BLaER1 treated with 17β-estradiol and CSF1 and Interleukin-3, amounts not matched to agents 10 nM and 100 nM (cell line): ENCODE results near the gene LRP2BP.
A peak's percentile ranks its signal among the peaks of the same experiment; 100 is the strongest.

ENCODE experiments used
- H3K27ac ChIP-seq, 11 experiments: shearing (Covaris generic); formaldehyde crosslinking; 2 replicates each; pipeline ENCODE4 v1.8.1; 2022
- H3K27me3 ChIP-seq, 11 experiments: shearing (Covaris generic); formaldehyde crosslinking; 2 replicates each; pipeline ENCODE4 v1.8.1; 2022
- H3K36me3 ChIP-seq, 11 experiments: shearing (Covaris generic); formaldehyde crosslinking; 2 replicates each; pipeline ENCODE4 v1.8.1; 2022
- H3K4me1 ChIP-seq, 10 experiments: shearing (Covaris generic); formaldehyde crosslinking; 2 replicates each; pipeline ENCODE4 v1.8.1; 2022
- H3K4me2 ChIP-seq, 11 experiments: shearing (Covaris generic); formaldehyde crosslinking; 2 replicates each; pipeline ENCODE4 v1.8.1; 2022
- H3K4me3 ChIP-seq, 10 experiments: shearing (Covaris generic); formaldehyde crosslinking; 2 replicates each; pipeline ENCODE4 v1.8.1; 2022
- H3K9ac ChIP-seq, 11 experiments: shearing (Covaris generic); formaldehyde crosslinking; 2 replicates each; pipeline ENCODE4 v1.8.1; 2022
- H3K9me3 ChIP-seq, 11 experiments: shearing (Covaris generic); formaldehyde crosslinking; replicated peaks in 1 of 11; 2 replicates each; pipeline ENCODE4 v1.8.1; 2022
- H4K20me1 ChIP-seq, 11 experiments: shearing (Covaris generic); formaldehyde crosslinking; 2 replicates each; pipeline ENCODE4 v1.8.1; 2022
- Cebpa-rat ChIP-seq, 11 experiments: shearing (Covaris generic); IDR thresholded peaks; 2 replicates each; pipeline ENCODE4 v1.8.1; 2022

LRP2BP gene

GRCh38 chr4:185424905-185425646 is 29.4 kb upstream of the LRP2BP start:
- H3K27me3 ChIP-seq = no peaks in the 10 kb centered on the region
- peaks cover 7 to 23% (median 15%) of the 10 kb centered on the region in 10 experiments for H3K4me1 ChIP-seq
- no peaks in the 10 kb centered on the region for H4K20me1 ChIP-seq
- H3K4me2 ChIP-seq = peak overlapping the region; percentile 80 to 96 (median 87)
- peak overlapping the region; percentile 90 to 99 (median 97) for H3K9ac ChIP-seq
- H3K9me3 ChIP-seq = no peaks in the 10 kb centered on the region
- H3K36me3 ChIP-seq = peaks cover 4 to 24% (median 18%) of the 10 kb centered on the region in 11 experiments; a peak in 16 of 22 replicates
- peak overlapping the region; percentile 92 to 100 (median 99) for H3K27ac ChIP-seq
- peak overlapping the region; percentile 63 to 81 (median 76) for H3K4me3 ChIP-seq
- no peak for TF ChIP-seq Cebpa-rat (IDR thresholded peaks at IDR 0.05)

- Histone ChIP-seq H4K20me1 (no peaks in the 10 kb centered on the region), H3K4me1 (peaks cover 7 to 23% (median 15%) of the 10 kb centered on the region in 10 experiments), H3K27ac (no peak overlapping the region), H3K36me3 (peaks cover 9 to 53% (median 39%) of the 10 kb centered on the region in 11 experiments), H3K4me2 (no peak overlapping the region), H3K4me3 (no peak overlapping the region), H3K9me3 (no peaks in the 10 kb centered on the region), H3K9ac (no peak overlapping the region), H3K27me3 (no peaks in the 10 kb centered on the region)
- TF ChIP-seq Cebpa-rat (IDR thresholded peaks at IDR 0.05) = no peak
These were observed 25.8 kb upstream of the LRP2BP start for GRCh38 chr4:185421366-185422124.

GRCh38 chr4:185416955-185417354 is 21.2 kb upstream of the LRP2BP start:
- no peaks in the 10 kb centered on the region for H4K20me1 ChIP-seq
- peaks cover 9 to 83% (median 65%) of the 10 kb centered on the region in 11 experiments for H3K36me3 ChIP-seq
- H3K9ac ChIP-seq = no peak overlapping the region
- no peaks in the 10 kb centered on the region for H3K9me3 ChIP-seq
- no peak overlapping the region for H3K4me3 ChIP-seq
- TF ChIP-seq Cebpa-rat (IDR thresholded peaks at IDR 0.05) = no peak
- no peak overlapping the region for H3K4me2 ChIP-seq
- no peak overlapping the region for H3K27ac ChIP-seq
- no peaks in the 10 kb centered on the region for H3K27me3 ChIP-seq
- peaks cover 0 to 14% (median 2%) of the 10 kb centered on the region in 10 experiments; a peak in 7 of 20 replicates for H3K4me1 ChIP-seq

- H3K9ac ChIP-seq = no peak overlapping the region
- TF ChIP-seq Cebpa-rat (IDR thresholded peaks at IDR 0.05) = no peak
- H3K27ac ChIP-seq = peak overlapping the region in 1 of 11 experiments; percentile 47; a peak in 2 of 22 replicates
- H3K9me3 ChIP-seq = 0 out of 22 replicates have a peak, but pooled peaks cover 0 to 4% (median 0%) of the 10 kb centered on the region in 11 experiments
- no peaks in the 10 kb centered on the region for H4K20me1 ChIP-seq
- H3K27me3 ChIP-seq = no peaks in the 10 kb centered on the region
- H3K4me1 ChIP-seq = peaks cover 0 to 32% (median 2%) of the 10 kb centered on the region in 10 experiments; a peak in 7 of 20 replicates
- peak overlapping the region in 3 of 11 experiments; percentile 44 to 80 (median 55); a peak in 6 of 22 replicates for H3K4me2 ChIP-seq
- H3K36me3 ChIP-seq = peaks cover 24 to 73% (median 59%) of the 10 kb centered on the region in 11 experiments
- H3K4me3 ChIP-seq = no peak overlapping the region
These were observed 16.7 kb upstream of the LRP2BP start for GRCh38 chr4:185412412-185412811.

GRCh38 chr4:185411849-185412248 is 16.1 kb upstream of the LRP2BP start:
- peaks cover 22 to 67% (median 53%) of the 10 kb centered on the region in 11 experiments for H3K36me3 ChIP-seq
- no peak overlapping the region for H3K4me3 ChIP-seq
- no peaks in the 10 kb centered on the region for H3K27me3 ChIP-seq
- H4K20me1 ChIP-seq = no peaks in the 10 kb centered on the region
- H3K9ac ChIP-seq = peak overlapping the region in 1 of 11 experiments; percentile 12; a peak in 1 of 22 replicates
- 0 out of 22 replicates have a peak, but pooled peaks cover 0 to 4% (median 0%) of the 10 kb centered on the region in 11 experiments for H3K9me3 ChIP-seq
- TF ChIP-seq Cebpa-rat (IDR thresholded peaks at IDR 0.05) = no peak
- peak overlapping the region in 1 of 11 experiments; percentile 47; a peak in 2 of 22 replicates for H3K27ac ChIP-seq
- peaks cover 0 to 34% (median 2%) of the 10 kb centered on the region in 10 experiments; a peak in 7 of 20 replicates for H3K4me1 ChIP-seq
- H3K4me2 ChIP-seq = peak overlapping the region in 4 of 11 experiments; percentile 1 to 80 (median 50); a peak in 8 of 22 replicates

- H3K27ac ChIP-seq = no peak overlapping the region
- no peak for TF ChIP-seq Cebpa-rat (IDR thresholded peaks at IDR 0.05)
- H3K9ac ChIP-seq = no peak overlapping the region
- no peak overlapping the region for H3K4me2 ChIP-seq
- no peaks in the 10 kb centered on the region for H4K20me1 ChIP-seq
- no peak overlapping the region for H3K4me3 ChIP-seq
- peaks cover 24 to 70% (median 40%) of the 10 kb centered on the region in 11 experiments; a peak in 21 of 22 replicates for H3K36me3 ChIP-seq
- H3K4me1 ChIP-seq = peaks cover 0 to 57% (median 2%) of the 10 kb centered on the region in 10 experiments; a peak in 7 of 20 replicates
- 0 out of 22 replicates have a peak, but pooled peaks cover 0 to 4% (median 0%) of the 10 kb centered on the region in 11 experiments for H3K9me3 ChIP-seq
- H3K27me3 ChIP-seq = no peaks in the 10 kb centered on the region
These were observed 12.7 kb upstream of the LRP2BP start for GRCh38 chr4:185408432-185408831.

GRCh38 chr4:185405296-185405999 is 9.7 kb upstream of the LRP2BP start:
- Histone ChIP-seq H4K20me1 (no peaks in the 10 kb centered on the region; a peak in 1 of 22 replicates), H3K9me3 (0 out of 22 replicates have a peak, but pooled peaks cover 0 to 4% (median 0%) of the 10 kb centered on the region in 11 experiments), H3K9ac (no peak overlapping the region; a peak in 1 of 22 replicates), H3K4me2 (peak overlapping the region in 3 of 11 experiments; percentile 43 to 66 (median 49); a peak in 5 of 22 replicates), H3K27me3 (no peaks in the 10 kb centered on the region), H3K36me3 (peaks cover 25 to 80% (median 50%) of the 10 kb centered on the region in 11 experiments; a peak in 21 of 22 replicates), H3K27ac (peak overlapping the region in 2 of 11 experiments; percentile 62 to 69; a peak in 5 of 22 replicates), H3K4me1 (peaks cover 0 to 33% (median 0%) of the 10 kb centered on the region in 10 experiments; a peak in 9 of 20 replicates), H3K4me3 (no peak overlapping the region)
- TF ChIP-seq Cebpa-rat (IDR thresholded peaks at IDR 0.05) = no peak

- Histone ChIP-seq H4K20me1 (no peaks in the 10 kb centered on the region; a peak in 1 of 22 replicates), H3K4me1 (peaks cover 0 to 45% (median 8%) of the 10 kb centered on the region in 10 experiments; a peak in 12 of 20 replicates), H3K27me3 (no peaks in the 10 kb centered on the region), H3K4me2 (no peak overlapping the region), H3K4me3 (no peak overlapping the region), H3K36me3 (peaks cover 19 to 85% (median 55%) of the 10 kb centered on the region in 11 experiments; a peak in 19 of 22 replicates), H3K9ac (no peak overlapping the region), H3K9me3 (no peaks in the 10 kb centered on the region), H3K27ac (no peak overlapping the region)
- TF ChIP-seq Cebpa-rat (IDR thresholded peaks at IDR 0.05) = no peak
These were observed 8.3 kb upstream of the LRP2BP start for GRCh38 chr4:185404031-185404430.
